ENCODE data around the gene CNTN1. TPM values are rescaled to one million over a fixed set of nuclear protein-coding genes. Genes with fewer than 3 reads are reported as not detected.
A peak's percentile ranks its signal among the peaks of the same experiment; 100 is the strongest.

CNTN1 gene
- total RNA-seq, 2 donors from 2014 or later = 0.16 to 0.19 TPM

DNA sequence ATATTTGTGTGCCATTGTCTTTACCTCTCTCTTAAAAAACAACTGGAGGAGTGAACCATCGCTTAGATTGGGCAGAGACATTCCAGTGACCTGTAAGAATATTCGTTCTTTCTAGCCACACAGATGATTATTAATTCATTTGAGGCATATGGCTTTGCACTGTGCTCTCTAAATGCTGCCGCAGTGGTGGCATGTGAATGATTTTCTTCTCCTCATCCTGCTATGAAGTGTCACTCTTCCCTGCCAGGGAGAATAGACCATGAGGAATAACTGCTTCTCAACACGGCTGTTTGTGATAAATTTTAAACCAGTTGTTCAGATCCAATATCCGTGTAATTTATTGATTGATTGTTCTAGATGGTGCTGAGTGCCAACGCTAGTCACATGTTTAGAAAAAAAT, 225.3 kb downstream of the CNTN1 start:
- H3K36me3 ChIP-seq = no peaks in the 10 kb centered on the region
- H3K27me3 ChIP-seq = no peaks in the 10 kb centered on the region
- no peak overlapping the region for H3K27ac ChIP-seq
- H3K4me1 ChIP-seq = no peaks in the 10 kb centered on the region
- TF ChIP-seq, protein P1, sequence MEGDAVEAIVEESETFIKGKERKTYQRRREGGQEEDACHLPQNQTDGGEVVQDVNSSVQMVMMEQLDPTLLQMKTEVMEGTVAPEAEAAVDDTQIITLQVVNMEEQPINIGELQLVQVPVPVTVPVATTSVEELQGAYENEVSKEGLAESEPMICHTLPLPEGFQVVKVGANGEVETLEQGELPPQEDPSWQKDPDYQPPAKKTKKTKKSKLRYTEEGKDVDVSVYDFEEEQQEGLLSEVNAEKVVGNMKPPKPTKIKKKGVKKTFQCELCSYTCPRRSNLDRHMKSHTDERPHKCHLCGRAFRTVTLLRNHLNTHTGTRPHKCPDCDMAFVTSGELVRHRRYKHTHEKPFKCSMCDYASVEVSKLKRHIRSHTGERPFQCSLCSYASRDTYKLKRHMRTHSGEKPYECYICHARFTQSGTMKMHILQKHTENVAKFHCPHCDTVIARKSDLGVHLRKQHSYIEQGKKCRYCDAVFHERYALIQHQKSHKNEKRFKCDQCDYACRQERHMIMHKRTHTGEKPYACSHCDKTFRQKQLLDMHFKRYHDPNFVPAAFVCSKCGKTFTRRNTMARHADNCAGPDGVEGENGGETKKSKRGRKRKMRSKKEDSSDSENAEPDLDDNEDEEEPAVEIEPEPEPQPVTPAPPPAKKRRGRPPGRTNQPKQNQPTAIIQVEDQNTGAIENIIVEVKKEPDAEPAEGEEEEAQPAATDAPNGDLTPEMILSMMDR (IDR thresholded peaks at IDR 0.05) = no peak
- no peak overlapping the region for H3K4me3 ChIP-seq
- H3K9me3 ChIP-seq = no peaks in the 10 kb centered on the region
- no peak for DNase-seq (ENCODE audit: low spot score)

DNA sequence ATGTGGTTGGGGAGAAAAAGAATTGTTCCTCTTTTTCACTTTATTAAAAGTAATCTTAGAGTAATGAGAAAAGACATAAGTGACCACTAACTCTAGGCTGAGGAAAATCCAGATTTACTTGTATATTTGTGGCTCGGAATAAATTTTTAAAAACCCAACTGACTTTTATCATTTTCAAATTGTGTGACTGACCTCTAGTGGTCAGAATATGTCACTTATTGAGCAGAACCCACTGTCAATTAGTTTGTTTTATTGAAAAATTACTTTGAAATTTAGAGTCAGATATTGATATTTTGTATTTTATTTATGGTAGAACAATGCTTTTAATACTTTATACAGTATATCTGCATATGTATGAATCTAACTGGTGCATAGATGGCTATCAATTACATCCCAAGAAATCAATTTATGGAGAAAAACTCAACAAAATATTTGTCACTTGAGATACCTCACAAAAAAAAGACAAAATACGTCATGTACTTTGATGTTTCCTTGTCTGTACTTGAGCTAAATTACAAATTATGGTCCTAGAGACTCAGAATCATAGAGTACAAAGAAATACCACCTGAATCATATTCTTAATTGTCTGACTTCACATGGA, 229.4 kb downstream of the CNTN1 start:
- no peak for DNase-seq (ENCODE audit: low spot score)
- no peaks in the 10 kb centered on the region for H3K4me1 ChIP-seq
- H3K36me3 ChIP-seq = no peaks in the 10 kb centered on the region
- H3K9me3 ChIP-seq = no peaks in the 10 kb centered on the region
- no peak overlapping the region for H3K4me3 ChIP-seq
- H3K27ac ChIP-seq = no peak overlapping the region
- TF ChIP-seq, protein P1 (IDR thresholded peaks at IDR 0.05) = peak; percentile 20 to 76
- no peaks in the 10 kb centered on the region for H3K27me3 ChIP-seq

DNA sequence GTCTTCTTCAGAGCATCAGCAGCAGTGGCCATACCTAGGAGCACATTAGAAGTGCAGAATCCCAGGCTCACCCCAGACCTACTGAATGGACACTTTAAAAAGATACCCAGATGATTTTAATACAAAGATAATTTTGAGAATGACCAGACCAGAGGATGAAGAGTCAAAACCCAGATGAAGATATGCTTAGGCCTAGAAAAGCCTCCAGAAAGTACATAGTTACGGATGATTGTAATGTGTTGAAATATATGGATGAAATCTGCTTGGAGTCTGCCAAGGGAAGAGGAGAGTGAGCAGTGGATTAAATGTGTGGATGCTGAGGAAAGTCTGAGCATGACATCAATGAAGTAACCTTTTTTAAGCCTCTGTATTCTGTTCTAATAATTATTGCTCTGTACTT, 245.7 kb downstream of the CNTN1 start:
- TF ChIP-seq, protein P1 (IDR thresholded peaks at IDR 0.05) = no peak
- no peaks in the 10 kb centered on the region for H3K36me3 ChIP-seq
- H3K27me3 ChIP-seq = no peaks in the 10 kb centered on the region
- no peak overlapping the region for H3K4me3 ChIP-seq
- H3K9me3 ChIP-seq = no peaks in the 10 kb centered on the region
- no peak for DNase-seq (ENCODE audit: low spot score)
- no peak overlapping the region for H3K27ac ChIP-seq
- no peaks in the 10 kb centered on the region for H3K4me1 ChIP-seq

DNA sequence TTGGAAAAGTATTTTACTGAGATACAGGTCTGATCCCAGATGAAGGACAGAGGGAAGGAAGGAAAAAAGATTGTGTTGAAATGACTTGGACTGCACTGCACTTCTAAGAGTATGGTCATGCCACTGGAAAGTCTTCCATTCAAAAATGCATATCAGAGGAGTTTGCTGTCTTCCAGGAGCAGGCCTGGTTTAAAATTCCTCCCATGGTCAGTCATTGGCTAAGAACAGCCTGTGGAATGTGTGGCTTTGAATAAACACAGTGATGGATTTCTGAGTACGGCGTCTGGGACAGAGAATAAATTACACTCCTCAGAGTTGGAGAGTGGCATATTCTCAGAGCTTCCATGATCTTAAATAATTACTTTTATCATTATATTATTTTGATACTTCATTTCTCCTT, 250.1 kb downstream of the CNTN1 start:
- H3K36me3 ChIP-seq = no peaks in the 10 kb centered on the region
- no peaks in the 10 kb centered on the region for H3K9me3 ChIP-seq
- no peaks in the 10 kb centered on the region for H3K27me3 ChIP-seq
- no peaks in the 10 kb centered on the region for H3K4me1 ChIP-seq
- H3K4me3 ChIP-seq = no peak overlapping the region
- H3K27ac ChIP-seq = no peak overlapping the region
- TF ChIP-seq, protein P1 (IDR thresholded peaks at IDR 0.05) = no peak
- DNase-seq (ENCODE audit: low spot score) = no peak

DNA sequence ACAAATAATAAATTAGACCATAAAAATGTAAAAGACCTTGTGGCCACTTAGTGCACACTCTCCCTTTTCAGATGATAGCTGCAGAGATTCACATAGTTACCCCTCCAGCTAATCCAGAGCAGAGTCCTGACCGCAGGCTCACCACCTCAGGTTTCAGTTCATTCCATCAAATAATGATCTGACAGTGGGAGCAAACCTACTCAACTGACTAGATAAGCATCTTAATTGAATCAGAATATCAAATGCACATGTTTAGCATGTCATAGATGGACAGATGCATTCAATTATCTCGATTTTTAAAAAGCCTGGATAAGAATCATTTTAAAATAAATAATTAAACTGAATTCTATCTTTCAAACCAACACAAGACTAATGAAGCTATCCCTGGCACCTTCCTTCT, 253.5 kb downstream of the CNTN1 start:
- TF ChIP-seq, protein P1 (IDR thresholded peaks at IDR 0.05) = no peak
- no peak for DNase-seq (ENCODE audit: low spot score)
- no peaks in the 10 kb centered on the region for H3K4me1 ChIP-seq
- no peaks in the 10 kb centered on the region for H3K36me3 ChIP-seq
- H3K27ac ChIP-seq = no peak overlapping the region
- no peaks in the 10 kb centered on the region for H3K27me3 ChIP-seq
- no peaks in the 10 kb centered on the region for H3K9me3 ChIP-seq
- H3K4me3 ChIP-seq = no peak overlapping the region

DNA sequence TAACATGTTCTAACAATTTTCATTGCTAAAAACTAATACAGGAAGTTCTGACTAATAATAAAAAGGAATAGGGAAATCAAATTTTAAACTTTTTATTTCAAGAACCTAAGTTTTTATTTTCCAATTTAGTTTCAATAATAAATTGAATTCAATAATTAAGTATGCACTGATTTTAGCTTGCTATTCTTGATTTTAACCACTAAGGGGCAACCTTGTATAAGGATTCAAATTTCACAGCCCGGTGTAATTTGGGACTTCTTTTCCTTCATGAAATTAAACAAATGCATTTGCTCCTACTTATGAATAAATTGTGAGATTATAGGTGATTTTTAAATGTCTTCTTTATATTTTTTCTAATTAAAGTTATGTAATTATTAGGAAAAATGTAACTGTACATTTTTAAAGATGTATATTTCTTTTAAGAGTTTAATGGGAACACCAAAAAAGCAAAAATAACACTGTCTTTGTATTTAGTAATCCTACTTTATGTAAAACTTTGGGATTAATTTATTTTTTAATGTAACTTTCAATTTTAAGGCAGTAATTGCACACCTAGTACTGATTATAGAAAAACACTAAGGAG, 254.5 kb downstream of the CNTN1 start:
- DNase-seq (ENCODE audit: low spot score) = no peak
- Histone ChIP-seq H3K27me3 (no peaks in the 10 kb centered on the region), H3K4me1 (no peaks in the 10 kb centered on the region), H3K36me3 (no peaks in the 10 kb centered on the region), H3K9me3 (no peaks in the 10 kb centered on the region), H3K4me3 (no peak overlapping the region), H3K27ac (no peak overlapping the region)
- TF ChIP-seq, protein P1 (IDR thresholded peaks at IDR 0.05) = peak; percentile 29 to 75
